ENCODE results near the gene TFF3.

The TFF3 gene

GRCh38 chr21:42300956-42301355 is 14.3 kb downstream of the TFF3 start:
- TF ChIP-seq, protein P1, sequence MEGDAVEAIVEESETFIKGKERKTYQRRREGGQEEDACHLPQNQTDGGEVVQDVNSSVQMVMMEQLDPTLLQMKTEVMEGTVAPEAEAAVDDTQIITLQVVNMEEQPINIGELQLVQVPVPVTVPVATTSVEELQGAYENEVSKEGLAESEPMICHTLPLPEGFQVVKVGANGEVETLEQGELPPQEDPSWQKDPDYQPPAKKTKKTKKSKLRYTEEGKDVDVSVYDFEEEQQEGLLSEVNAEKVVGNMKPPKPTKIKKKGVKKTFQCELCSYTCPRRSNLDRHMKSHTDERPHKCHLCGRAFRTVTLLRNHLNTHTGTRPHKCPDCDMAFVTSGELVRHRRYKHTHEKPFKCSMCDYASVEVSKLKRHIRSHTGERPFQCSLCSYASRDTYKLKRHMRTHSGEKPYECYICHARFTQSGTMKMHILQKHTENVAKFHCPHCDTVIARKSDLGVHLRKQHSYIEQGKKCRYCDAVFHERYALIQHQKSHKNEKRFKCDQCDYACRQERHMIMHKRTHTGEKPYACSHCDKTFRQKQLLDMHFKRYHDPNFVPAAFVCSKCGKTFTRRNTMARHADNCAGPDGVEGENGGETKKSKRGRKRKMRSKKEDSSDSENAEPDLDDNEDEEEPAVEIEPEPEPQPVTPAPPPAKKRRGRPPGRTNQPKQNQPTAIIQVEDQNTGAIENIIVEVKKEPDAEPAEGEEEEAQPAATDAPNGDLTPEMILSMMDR (IDR thresholded peaks at IDR 0.05; ENCODE audit: insufficient read depth, low read depth, low read length, missing control alignments), result no peak
- DNase-seq (ENCODE audit: low read depth), result no peak
- no peak overlapping the region for H3K4me3 ChIP-seq (ENCODE audit: low read length)

DNA sequence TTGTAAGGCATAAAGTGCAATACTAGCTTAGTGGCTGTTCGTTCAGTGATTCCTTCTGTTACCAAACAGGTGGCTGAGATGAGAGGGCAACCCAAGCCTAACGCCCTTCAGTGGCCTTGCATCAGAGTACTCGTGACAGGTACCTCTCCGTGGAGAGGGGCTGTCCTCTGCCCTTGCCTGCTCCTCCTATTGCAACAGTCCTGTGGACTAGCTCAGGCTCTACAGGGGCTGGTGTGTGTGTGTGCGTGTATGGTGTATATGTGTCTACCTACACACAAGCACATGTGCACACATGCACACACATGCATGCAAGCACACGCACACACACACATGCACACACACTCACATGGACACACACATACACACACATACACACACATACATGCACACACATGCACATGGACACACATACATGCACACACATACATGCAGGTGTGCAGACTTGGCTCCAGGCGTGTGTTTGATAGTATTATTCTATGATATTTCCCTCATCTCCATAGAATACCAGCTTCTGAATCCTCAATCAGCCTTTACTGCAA is 15.1 kb downstream of the TFF3 start:
- TF ChIP-seq, protein P1 (IDR thresholded peaks at IDR 0.05; ENCODE audit: insufficient read depth, low read depth, low read length, missing control alignments), result no peak
- DNase-seq (ENCODE audit: low read depth), result no peak
- H3K4me3 ChIP-seq (ENCODE audit: low read length), result no peak overlapping the region

GRCh38 chr21:42299324-42300044 is 15.7 kb downstream of the TFF3 start:
- no peak overlapping the region for H3K4me3 ChIP-seq (ENCODE audit: low read length)
- TF ChIP-seq, protein P1 (IDR thresholded peaks at IDR 0.05; ENCODE audit: insufficient read depth, low read depth, low read length, missing control alignments), result no peak
- peak; percentile 54 for DNase-seq (ENCODE audit: low read depth)

DNA sequence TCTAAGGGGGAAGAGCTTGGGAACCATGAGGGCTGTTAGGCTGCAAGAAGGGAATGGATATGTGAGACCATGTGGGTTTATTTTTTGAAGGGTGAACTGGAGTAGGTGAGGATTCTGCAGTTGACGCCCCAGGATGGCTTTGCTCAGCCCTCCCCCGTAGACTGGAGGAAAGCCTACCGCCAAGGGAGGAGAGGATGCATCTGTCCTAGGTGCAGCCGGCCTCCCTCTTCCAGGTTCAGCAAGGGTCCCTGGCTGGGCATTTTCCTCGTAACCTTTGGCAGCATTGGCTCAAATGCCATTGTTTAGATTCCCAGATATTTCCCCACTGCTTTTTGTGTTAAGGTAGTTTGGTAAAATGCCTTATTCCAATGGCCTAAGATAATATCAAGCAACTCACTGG is 16.6 kb downstream of the TFF3 start:
- no peak for DNase-seq (ENCODE audit: low read depth)
- TF ChIP-seq, protein P1 (IDR thresholded peaks at IDR 0.05; ENCODE audit: insufficient read depth, low read depth, low read length, missing control alignments), result no peak
- H3K4me3 ChIP-seq (ENCODE audit: low read length), result no peak overlapping the region

- TF ChIP-seq, protein P1 (IDR thresholded peaks at IDR 0.05; ENCODE audit: insufficient read depth, low read depth, low read length, missing control alignments), result no peak
Observed at GRCh38 chr21:42298237-42298636, 17.0 kb downstream of the TFF3 start.

DNA sequence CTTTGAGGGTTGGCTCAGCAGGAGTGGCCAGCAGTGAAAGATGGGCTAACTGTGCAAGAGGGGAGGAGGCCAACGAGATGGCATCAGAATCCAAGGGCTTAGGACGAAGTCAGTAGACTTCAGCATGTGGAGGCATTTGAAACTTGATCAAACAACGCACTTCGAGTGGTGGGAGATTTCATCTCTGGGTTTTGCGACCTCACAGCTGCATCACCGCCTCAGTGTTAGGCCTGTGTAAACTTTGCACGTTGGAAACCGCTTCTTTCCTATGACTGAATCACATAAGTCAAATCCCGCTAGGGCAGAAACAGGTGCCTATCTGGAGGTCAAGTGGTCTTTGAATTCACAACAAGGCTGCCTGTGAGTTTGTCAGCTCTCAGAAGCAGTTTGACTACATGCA is 17.8 kb downstream of the TFF3 start:
- TF ChIP-seq, protein P1 (IDR thresholded peaks at IDR 0.05; ENCODE audit: insufficient read depth, low read depth, low read length, missing control alignments), result no peak
- DNase-seq (ENCODE audit: low read depth), result no peak
- H3K4me3 ChIP-seq (ENCODE audit: low read length), result no peak overlapping the region

More at GRCh38 chr21:42298237-42298636, 17.0 kb downstream of the TFF3 start:
- H3K4me3 ChIP-seq (ENCODE audit: low read length), result no peak overlapping the region
- DNase-seq (ENCODE audit: low read depth), result peak; percentile 75

- no peak overlapping the region for H3K4me3 ChIP-seq (ENCODE audit: low read length)
- no peak for DNase-seq (ENCODE audit: low read depth)
- TF ChIP-seq, protein P1 (IDR thresholded peaks at IDR 0.05; ENCODE audit: insufficient read depth, low read depth, low read length, missing control alignments), result no peak
Observed at GRCh38 chr21:42296501-42296900, 18.7 kb downstream of the TFF3 start.

Measured in epithelial cell of esophagus (primary cell).